Body of pancreas (tissue), 4 donors: Measurements from ENCODE around the gene PRR20G. TPM values are rescaled to one million over a fixed set of nuclear protein-coding genes. Genes with fewer than 3 reads are reported as not detected.

Experiments used
- ATAC-seq: fragments of 150-250 bp; one replicate; pipeline ENCODE4 v1.9.1; 2016
- DNase-seq, 4 donors: peaks; one replicate each; pipeline ENCODE4 v3.0.0-alpha.2; 2019
- H3K27ac ChIP-seq, 4 donors: fragments of 200-600 bp; sonication (generic); 1 replicate in 3 of 4; 2 replicates in 1 of 4; pipeline versions ENCODE4 v1.5.1 to v1.6.1; 2016 to 2019; ENCODE audit warnings: mild to moderate bottlenecking in 1 of 4, mixed read lengths in 1 of 4, moderate library complexity in 1 of 4
- H3K27me3 ChIP-seq, 2 donors: fragments of 200-600 bp; sonication (generic); one replicate each; pipeline ENCODE4 v1.6.0; 2016; ENCODE audit warnings: mild to moderate bottlenecking in 1 of 2
- H3K36me3 ChIP-seq, 2 donors: fragments of 200-600 bp; sonication (generic); replicated peaks in 1 of 2; 2 replicates each; pipeline ENCODE4 v1.5.1; 2016; ENCODE audit warnings: low read depth in 2 of 2; ENCODE audit not compliant: insufficient read depth in 1 of 2
- H3K4me1 ChIP-seq: fragments of 200-600 bp; sonication (generic); one replicate; pipeline ENCODE4 v1.6.0; 2016
- H3K4me3 ChIP-seq, 2 donors: fragments of 200-600 bp; sonication (generic); 1 replicate in 1 of 2; 2 replicates in 1 of 2; pipeline ENCODE4 v1.5.1; 2016 to 2019
- H3K9me3 ChIP-seq, 3 donors: fragments of 200-600 bp; sonication (generic); 1 replicate in 2 of 3; 2 replicates in 1 of 3; pipeline ENCODE4 v1.5.1; 2016
- CTCF ChIP-seq, 7 experiments: fragments of 450-650 bp in 4 of 7; fragments of 200-600 bp in 3 of 7; sonication (generic) in 3 of 7; IDR thresholded peaks; one replicate each; pipeline ENCODE4 v1.5.1; 2016 to 2019; ENCODE audit warnings: antibody characterized with exemption in 7 of 7
- POLR2A ChIP-seq, 3 donors: fragments of 450-650 bp; IDR thresholded peaks; one replicate each; pipeline ENCODE4 v1.6.1; 2016; ENCODE audit warnings: antibody characterized with exemption in 3 of 3, mild to moderate bottlenecking in 2 of 3
- WGBS, 2 donors: methylation state at CpG; one replicate each; pipeline ENCODE4 v1.1.5; 2017; 5-methylcytosine and 5-hydroxymethylcytosine counted together
- intact Hi-C: fragments of 100-400 bp; cut with DNase I; formaldehyde crosslinking; loops from one replicate; pipeline ENCODE4 v1.15.1; 2023
- total RNA-seq, 2 donors: library from RNA; depleted of rRNA; stranded (reverse); fragments of >200 nt; gene quantifications; one replicate each; pipeline ENCODE4 v1.1.0, GENCODE V29; 2016

The PRR20G gene
- total RNA-seq, 2 donors from 2014 or later: not detected

GRCh38 chr3:127260416-127260815, 27.4 kb downstream of the PRR20G start:
- whole genome bisulfite sequencing, 2 donors: 76 to 90% methylated on average over 7 of the region's 7 CpGs
- no peak for TF ChIP-seq POLR2A (IDR thresholded peaks at IDR 0.05)

GRCh38 chr3:127259882-127260281, 28.0 kb downstream of the PRR20G start:
- H3K9me3 ChIP-seq: no peaks in the 10 kb centered on the region
- DNase-seq (no peak), ATAC-seq (no peak)
- no peak overlapping the region for H3K27ac ChIP-seq
- H3K36me3 ChIP-seq: no peaks in the 10 kb centered on the region
- TF ChIP-seq POLR2A (IDR thresholded peaks at IDR 0.05) (no peak), CTCF (IDR thresholded peaks at IDR 0.05) (no peak)
- no peak overlapping the region for H3K4me3 ChIP-seq
- H3K27me3 ChIP-seq: no peaks in the 10 kb centered on the region
- H3K4me1 ChIP-seq: no peaks in the 10 kb centered on the region
- intact Hi-C loops: no loop called here
- WGBS, 2 donors: 58 to 72% methylated on average over 4 of the region's 4 CpGs

More at GRCh38 chr3:127260416-127260815, 27.4 kb downstream of the PRR20G start:
- ATAC-seq (no peak), DNase-seq (no peak)
- Histone ChIP-seq H3K4me1 (no peaks in the 10 kb centered on the region), H3K36me3 (no peaks in the 10 kb centered on the region), H3K9me3 (no peaks in the 10 kb centered on the region), H3K4me3 (no peak overlapping the region), H3K27me3 (no peaks in the 10 kb centered on the region), H3K27ac (no peak overlapping the region)
- intact Hi-C loops: no loop called here

- TF ChIP-seq CTCF (IDR thresholded peaks at IDR 0.05): no peak
- no peak for TF ChIP-seq POLR2A (IDR thresholded peaks at IDR 0.05)
- H3K4me3 ChIP-seq: no peak overlapping the region
- H3K27ac ChIP-seq: no peak overlapping the region
- H3K9me3 ChIP-seq: no peaks in the 10 kb centered on the region
- no peaks in the 10 kb centered on the region for H3K4me1 ChIP-seq
- DNase-seq: no peak
- ATAC-seq: no peak
- intact Hi-C loops: no loop called here
- H3K36me3 ChIP-seq: no peaks in the 10 kb centered on the region
- WGBS, 2 donors: 71 to 82% methylated on average over 2 of the region's 2 CpGs
- H3K27me3 ChIP-seq: no peaks in the 10 kb centered on the region
Observed at GRCh38 chr3:127258733-127259132, 29.1 kb downstream of the PRR20G start.

- DNase-seq (no peak), ATAC-seq (no peak)
- Histone ChIP-seq H3K27me3 (no peaks in the 10 kb centered on the region), H3K4me1 (no peaks in the 10 kb centered on the region), H3K36me3 (no peaks in the 10 kb centered on the region), H3K4me3 (no peak overlapping the region), H3K27ac (no peak overlapping the region), H3K9me3 (no peaks in the 10 kb centered on the region)
- no peak for TF ChIP-seq POLR2A (IDR thresholded peaks at IDR 0.05)
- no peak for TF ChIP-seq CTCF (IDR thresholded peaks at IDR 0.05)
- 85 to 86% methylated on average over 5 of the region's 5 CpGs for WGBS, 2 donors
- intact Hi-C loops: no loop called here
Observed at GRCh38 chr3:127257351-127257750, 30.5 kb downstream of the PRR20G start.

GRCh38 chr3:127256733-127257271, 31.0 kb downstream of the PRR20G start:
- H3K27me3 ChIP-seq: no peaks in the 10 kb centered on the region
- no peak for DNase-seq
- 77 to 79% methylated on average over 10 of the region's 10 CpGs for WGBS, 2 donors
- ATAC-seq: no peak
- H3K27ac ChIP-seq: no peak overlapping the region
- H3K36me3 ChIP-seq: no peaks in the 10 kb centered on the region
- intact Hi-C loops: no loop called here
- no peaks in the 10 kb centered on the region for H3K9me3 ChIP-seq
- TF ChIP-seq CTCF (IDR thresholded peaks at IDR 0.05) (no peak), POLR2A (IDR thresholded peaks at IDR 0.05) (no peak)
- no peak overlapping the region for H3K4me3 ChIP-seq
- no peaks in the 10 kb centered on the region for H3K4me1 ChIP-seq
